A549 treated with Hydrocortisone at 1 μM for 4 hours (cell line): ENCODE results near the gene DDTL. TPM values are rescaled to one million over a fixed set of nuclear protein-coding genes. Genes with fewer than 3 reads are reported as not detected.

ENCODE experiments used
- total RNA-seq: library from RNA; stranded (reverse); fragments of 200-300 nt; extraction: Qiagen RNA extraction; gene quantifications from 5 replicates; pipeline ENCODE4 v1.2.3, GENCODE V29; 2022

Gene DDTL
- total RNA-seq: 1.6 to 1.9 TPM (median 1.7 TPM) in 5 replicates

GRCh38 chr22:23966568-23966967 lies at the start of gene DDTL:
Gene DDTL (plus strand): TSS chr22:23966888. CDS start chr22:23966915, 27 bp downstream.

GRCh38 chr22:23961084-23961771 lies 5.5 kb upstream of the DDTL start, which contains the start of gene GSTT2B:
Gene GSTT2B (minus strand): TSS chr22:23961195. CDS start chr22:23961131, 64 bp downstream.

GRCh38 chr22:23974345-23974744 lies 7.7 kb downstream of the DDTL start, which contains the start of gene DDT:
Gene DDT (minus strand): TSS chr22:23974441. CDS start chr22:23974414, 27 bp downstream.

GRCh38 chr22:23979557-23980240 lies 13.0 kb downstream of the DDTL start, which contains the start of gene GSTT2:
Gene GSTT2 (plus strand): TSS chr22:23980134.

GRCh38 chr22:24005201-24005600 lies 38.5 kb downstream of the DDTL start, which contains the start of gene GSTT4:
Gene GSTT4 (minus strand): TSS chr22:24005453. CDS start chr22:24005356, 97 bp downstream.

Other genes starting within 250 kb of the DDTL start
- gene ZNF70, start 215.8 kb upstream of the DDTL start, total RNA-seq: 0.75 to 1.6 TPM (median 1.0 TPM) in 5 replicates
- 0.45 to 1.2 TPM (median 1.1 TPM) in 5 replicates for gene VPREB3, start 212.5 kb upstream of the DDTL start, total RNA-seq
- gene C22orf15, start 203.9 kb upstream of the DDTL start, total RNA-seq: not detected in 5 replicates
- 67.1 to 200 TPM (median 191 TPM) in 5 replicates for gene CHCHD10, start 198.9 kb upstream of the DDTL start, total RNA-seq
- gene MMP11, start 194.0 kb upstream of the DDTL start, total RNA-seq: 0.23 to 0.46 TPM (median 0.37 TPM) in 5 replicates
- gene SMARCB1, start 179.9 kb upstream of the DDTL start, total RNA-seq: 48.9 to 57.6 TPM (median 51.3 TPM) in 5 replicates
- 0.16 to 0.71 TPM (median 0.55 TPM) in 5 replicates for gene DERL3, start 127.9 kb upstream of the DDTL start, total RNA-seq
- 8.4 to 10.4 TPM (median 9.8 TPM) in 5 replicates for gene SLC2A11, start 109.0 kb upstream of the DDTL start, total RNA-seq
- 412 to 972 TPM (median 905 TPM) in 5 replicates for gene MIF, start 72.5 kb upstream of the DDTL start, total RNA-seq
- 0.22 to 0.36 TPM (median 0.33 TPM) in 5 replicates for gene GSTT2B, start 5.7 kb upstream of the DDTL start, total RNA-seq
- gene DDT, start 7.6 kb downstream of the DDTL start, total RNA-seq: 99.3 to 172 TPM (median 158 TPM) in 5 replicates
- gene GSTT2, start 13.2 kb downstream of the DDTL start, total RNA-seq: 0.13 to 0.15 TPM in 2 of 5 replicates, not detected in the others
- not detected in 5 replicates for gene GSTT4, start 38.6 kb downstream of the DDTL start, total RNA-seq
- 29.0 to 37.3 TPM (median 32.8 TPM) in 5 replicates for gene CABIN1, start 44.4 kb downstream of the DDTL start, total RNA-seq
- 63.9 to 79.0 TPM (median 75.3 TPM) in 5 replicates for gene SUSD2, start 214.6 kb downstream of the DDTL start, total RNA-seq